IPS-18a (cell line): ENCODE measurements around the gene CFAP99.
"Not testable (repeated sequence)": the region's sequence is repeated elsewhere in the genome, so short reads cannot be mapped to it uniquely, and the experiment has no call there.

Source experiments
- H3K27ac ChIP-seq: one replicate; pipeline ENCODE4 v1.5.1; 2013; ENCODE audit warnings: low read length
- H3K27me3 ChIP-seq: one replicate; pipeline ENCODE4 v1.6.1; 2013; ENCODE audit warnings: mild to moderate bottlenecking, low read length; ENCODE audit not compliant: control insufficient read depth, insufficient read depth
- H3K36me3 ChIP-seq: one replicate; pipeline ENCODE4 v1.6.1; 2013; ENCODE audit warnings: low read depth, low read length; ENCODE audit not compliant: control insufficient read depth
- H3K4me1 ChIP-seq: one replicate; pipeline ENCODE4 v1.6.1; 2013; ENCODE audit warnings: low read depth, low read length; ENCODE audit not compliant: control insufficient read depth
- H3K4me3 ChIP-seq: one replicate; pipeline ENCODE4 v1.5.1; 2013; ENCODE audit warnings: low read length
- H3K9ac ChIP-seq: one replicate; pipeline ENCODE4 v1.6.1; 2013; ENCODE audit warnings: mild to moderate bottlenecking, low read length, moderate library complexity
- H3K9me3 ChIP-seq: one replicate; pipeline ENCODE4 v1.6.1; 2013; ENCODE audit warnings: low read depth, low read length; ENCODE audit not compliant: control insufficient read depth

CFAP99 gene

GRCh38 chr4:2424581-2424980, 5.8 kb downstream of the CFAP99 start:
- Histone ChIP-seq H3K4me1 (peaks cover 4% of the 10 kb centered on the region), H3K27me3 (peaks cover 33% of the 10 kb centered on the region), H3K27ac (no peak overlapping the region), H3K36me3 (no peaks in the 10 kb centered on the region), H3K4me3 (no peak overlapping the region), H3K9ac (no peak overlapping the region), H3K9me3 (no peaks in the 10 kb centered on the region)

- H3K4me1 ChIP-seq = peaks cover 4% of the 10 kb centered on the region
- H3K9me3 ChIP-seq = no peaks in the 10 kb centered on the region
- H3K27ac ChIP-seq = no peak overlapping the region
- H3K4me3 ChIP-seq = no peak overlapping the region
- H3K27me3 ChIP-seq = peaks cover 23% of the 10 kb centered on the region
- H3K36me3 ChIP-seq = no peaks in the 10 kb centered on the region
- H3K9ac ChIP-seq = no peak overlapping the region
Observed at GRCh38 chr4:2425386-2426068, 6.8 kb downstream of the CFAP99 start.

GRCh38 chr4:2426069-2426397, 7.3 kb downstream of the CFAP99 start:
- no peak overlapping the region for H3K27ac ChIP-seq
- H3K36me3 ChIP-seq = no peaks in the 10 kb centered on the region
- H3K4me3 ChIP-seq = no peak overlapping the region
- H3K9ac ChIP-seq = no peak overlapping the region
- peaks cover 18% of the 10 kb centered on the region for H3K27me3 ChIP-seq
- peaks cover 4% of the 10 kb centered on the region for H3K4me1 ChIP-seq
- H3K9me3 ChIP-seq = no peaks in the 10 kb centered on the region

- Histone ChIP-seq H3K4me1 (peaks cover 4% of the 10 kb centered on the region), H3K4me3 (no peak overlapping the region), H3K27me3 (peaks cover 11% of the 10 kb centered on the region), H3K9me3 (no peaks in the 10 kb centered on the region), H3K27ac (no peak overlapping the region), H3K9ac (no peak overlapping the region), H3K36me3 (no peaks in the 10 kb centered on the region)
Observed at GRCh38 chr4:2426711-2427275, 8.0 kb downstream of the CFAP99 start.

- no peak overlapping the region for H3K27ac ChIP-seq
- no peaks in the 10 kb centered on the region for H3K9me3 ChIP-seq
- no peak overlapping the region for H3K9ac ChIP-seq
- no peaks in the 10 kb centered on the region for H3K36me3 ChIP-seq
- H3K4me1 ChIP-seq = peaks cover 4% of the 10 kb centered on the region
- peaks cover 2% of the 10 kb centered on the region for H3K27me3 ChIP-seq
- H3K4me3 ChIP-seq = no peak overlapping the region
Observed at GRCh38 chr4:2427383-2428334, 8.9 kb downstream of the CFAP99 start.

GRCh38 chr4:2428496-2429213, 9.9 kb downstream of the CFAP99 start:
- H3K9me3 ChIP-seq = no peaks in the 10 kb centered on the region
- no peaks in the 10 kb centered on the region for H3K4me1 ChIP-seq
- H3K27ac ChIP-seq = no peak overlapping the region
- H3K9ac ChIP-seq = no peak overlapping the region
- no peaks in the 10 kb centered on the region for H3K36me3 ChIP-seq
- H3K27me3 ChIP-seq = no peaks in the 10 kb centered on the region
- H3K4me3 ChIP-seq = no peak overlapping the region

GRCh38 chr4:2429945-2430757, 11.4 kb downstream of the CFAP99 start:
- not testable (repeated sequence) for H3K36me3 ChIP-seq, H3K27ac ChIP-seq, H3K4me3 ChIP-seq, H3K9me3 ChIP-seq, H3K4me1 ChIP-seq, H3K27me3 ChIP-seq, H3K9ac ChIP-seq

GRCh38 chr4:2432004-2432403, 13.2 kb downstream of the CFAP99 start:
- Histone ChIP-seq H3K27me3 (no peaks in the 10 kb centered on the region), H3K4me3 (no peak overlapping the region), H3K27ac (no peak overlapping the region), H3K9me3 (no peaks in the 10 kb centered on the region), H3K36me3 (no peaks in the 10 kb centered on the region), H3K4me1 (no peaks in the 10 kb centered on the region), H3K9ac (no peak overlapping the region)

- H3K4me1 ChIP-seq = no peaks in the 10 kb centered on the region
- H3K27me3 ChIP-seq = no peaks in the 10 kb centered on the region
- H3K4me3 ChIP-seq = no peak overlapping the region
- H3K9ac ChIP-seq = no peak overlapping the region
- H3K36me3 ChIP-seq = no peaks in the 10 kb centered on the region
- no peaks in the 10 kb centered on the region for H3K9me3 ChIP-seq
- no peak overlapping the region for H3K27ac ChIP-seq
Observed at GRCh38 chr4:2432991-2433530, 14.3 kb downstream of the CFAP99 start.

GRCh38 chr4:2433609-2434350, 15.0 kb downstream of the CFAP99 start:
- no peaks in the 10 kb centered on the region for H3K9me3 ChIP-seq
- H3K27ac ChIP-seq = no peak overlapping the region
- H3K4me1 ChIP-seq = no peaks in the 10 kb centered on the region
- no peak overlapping the region for H3K4me3 ChIP-seq
- H3K27me3 ChIP-seq = no peaks in the 10 kb centered on the region
- no peak overlapping the region for H3K9ac ChIP-seq
- H3K36me3 ChIP-seq = no peaks in the 10 kb centered on the region
